Osteoblast (primary cell): ENCODE results near the gene KIFC1. TPM values are rescaled to one million over a fixed set of nuclear protein-coding genes. Genes with fewer than 3 reads are reported as not detected.
A peak's percentile ranks its signal among the peaks of the same experiment; 100 is the strongest.

Experiments
- DNase-seq: peaks from one replicate; pipeline ENCODE4 v3.0.0; 2011; ENCODE audit warnings: low spot score, mixed read lengths; ENCODE audit not compliant: insufficient read length; ENCODE audit errors: missing footprints
- H2AFZ ChIP-seq: 2 replicates; pipeline ENCODE4 v1.6.0; 2011; ENCODE audit warnings: mild to moderate bottlenecking, low read length
- H3K27ac ChIP-seq: 2 replicates; pipeline ENCODE4 v1.5.1; 2011; ENCODE audit warnings: mild to moderate bottlenecking, low read depth, low read length, moderate library complexity
- H3K27me3 ChIP-seq: 2 replicates; pipeline ENCODE4 v1.6.0; 2012; ENCODE audit warnings: mild to moderate bottlenecking, control low read depth, inconsistent platforms, low read length, moderate library complexity; ENCODE audit not compliant: insufficient read depth
- H3K36me3 ChIP-seq: 2 replicates; pipeline ENCODE4 v1.5.1; 2011; ENCODE audit warnings: mild to moderate bottlenecking, low read length, control low read depth, moderate library complexity; ENCODE audit not compliant: insufficient read depth
- H3K4me1 ChIP-seq: 2 replicates; pipeline ENCODE4 v1.5.1; 2011; ENCODE audit warnings: mild to moderate bottlenecking, low read length, control low read depth, moderate library complexity; ENCODE audit not compliant: insufficient read depth
- H3K4me2 ChIP-seq: 2 replicates; pipeline ENCODE4 v1.6.0; 2011; ENCODE audit warnings: mild to moderate bottlenecking, low read length; ENCODE audit not compliant: insufficient read depth
- H3K4me3 ChIP-seq: fragments of 200-600 bp; sonication (generic); 3 replicates; pipeline ENCODE4 v1.5.1; 2012; ENCODE audit warnings: mild to moderate bottlenecking, low read length, inconsistent platforms; ENCODE audit not compliant: insufficient read depth
- H3K79me2 ChIP-seq: 2 replicates; pipeline ENCODE4 v1.6.0; 2012; ENCODE audit warnings: mild to moderate bottlenecking, low read length, control low read depth, inconsistent platforms; ENCODE audit not compliant: insufficient read depth
- H3K9me3 ChIP-seq: 2 replicates; pipeline ENCODE4 v1.5.1; 2011; ENCODE audit warnings: low read depth, low read length, control low read depth
- H4K20me1 ChIP-seq: 2 replicates; pipeline ENCODE4 v1.6.0; 2012; ENCODE audit warnings: mild to moderate bottlenecking, low read length, control low read depth; ENCODE audit not compliant: insufficient read depth
- total RNA-seq: library from RNA; depleted of rRNA; stranded (reverse); fragments of >200 nt; gene quantifications from 2 replicates; pipeline ENCODE4 v1.2.3, GENCODE V29; 2012
- TF ChIP-seq, protein P1 (sequence below): IDR thresholded peaks from 2 replicates; pipeline ENCODE4 v1.5.1; 2011; ENCODE audit warnings: mild to moderate bottlenecking, low read depth, low read length, moderate library complexity; ENCODE audit errors: extremely low read depth

KIFC1 gene
- total RNA-seq, 1 donor: 4.0 TPM

- Histone ChIP-seq H3K4me1 (peaks cover 3% of the 10 kb centered on the region), H3K79me2 (no peaks in the 10 kb centered on the region), H2AFZ (no peak overlapping the region), H3K4me2 (no peak overlapping the region), H3K9me3 (no peaks in the 10 kb centered on the region), H3K27ac (no peak overlapping the region), H3K36me3 (peaks cover 64% of the 10 kb centered on the region), H3K27me3 (no peaks in the 10 kb centered on the region), H4K20me1 (peaks cover 3% of the 10 kb centered on the region), H3K4me3 (no peak overlapping the region)
- TF ChIP-seq, protein P1, sequence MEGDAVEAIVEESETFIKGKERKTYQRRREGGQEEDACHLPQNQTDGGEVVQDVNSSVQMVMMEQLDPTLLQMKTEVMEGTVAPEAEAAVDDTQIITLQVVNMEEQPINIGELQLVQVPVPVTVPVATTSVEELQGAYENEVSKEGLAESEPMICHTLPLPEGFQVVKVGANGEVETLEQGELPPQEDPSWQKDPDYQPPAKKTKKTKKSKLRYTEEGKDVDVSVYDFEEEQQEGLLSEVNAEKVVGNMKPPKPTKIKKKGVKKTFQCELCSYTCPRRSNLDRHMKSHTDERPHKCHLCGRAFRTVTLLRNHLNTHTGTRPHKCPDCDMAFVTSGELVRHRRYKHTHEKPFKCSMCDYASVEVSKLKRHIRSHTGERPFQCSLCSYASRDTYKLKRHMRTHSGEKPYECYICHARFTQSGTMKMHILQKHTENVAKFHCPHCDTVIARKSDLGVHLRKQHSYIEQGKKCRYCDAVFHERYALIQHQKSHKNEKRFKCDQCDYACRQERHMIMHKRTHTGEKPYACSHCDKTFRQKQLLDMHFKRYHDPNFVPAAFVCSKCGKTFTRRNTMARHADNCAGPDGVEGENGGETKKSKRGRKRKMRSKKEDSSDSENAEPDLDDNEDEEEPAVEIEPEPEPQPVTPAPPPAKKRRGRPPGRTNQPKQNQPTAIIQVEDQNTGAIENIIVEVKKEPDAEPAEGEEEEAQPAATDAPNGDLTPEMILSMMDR: no peak
- DNase-seq: peak; percentile 34
Measured at GRCh38 chr6:33440649-33441309, 49.2 kb downstream of the KIFC1 start.

DNA sequence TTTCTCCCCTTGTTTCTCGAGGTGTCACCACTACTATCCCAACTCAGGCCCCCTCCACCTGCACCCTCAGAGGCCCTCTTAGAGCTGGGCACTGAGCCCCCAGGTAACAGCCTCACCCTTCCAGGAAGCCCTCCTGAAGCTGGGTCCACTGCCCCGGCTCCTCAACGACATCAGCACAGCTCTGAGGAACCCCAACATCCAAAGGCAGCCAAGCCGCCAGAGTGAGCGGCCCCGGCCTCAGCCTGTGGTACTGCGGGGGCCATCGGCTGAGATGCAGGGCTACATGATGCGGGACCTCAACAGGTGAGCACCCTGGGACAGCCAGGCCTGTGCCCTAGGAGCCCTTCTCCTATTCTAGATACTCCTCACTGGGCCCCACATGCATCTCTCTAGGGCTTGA lies 49.8 kb downstream of the KIFC1 start:
- Histone ChIP-seq H2AFZ (no peak overlapping the region), H3K36me3 (peaks cover 64% of the 10 kb centered on the region), H4K20me1 (peaks cover 3% of the 10 kb centered on the region)

GRCh38 chr6:33442283-33442682 lies 50.7 kb downstream of the KIFC1 start:
- H4K20me1 ChIP-seq: peaks cover 3% of the 10 kb centered on the region
- H3K9me3 ChIP-seq: no peaks in the 10 kb centered on the region
- DNase-seq: peak; percentile 69
- H3K4me3 ChIP-seq: no peak overlapping the region
- no peaks in the 10 kb centered on the region for H3K79me2 ChIP-seq
- no peak overlapping the region for H3K27ac ChIP-seq
- H2AFZ ChIP-seq: no peak overlapping the region
- H3K4me2 ChIP-seq: no peak overlapping the region
- peaks cover 65% of the 10 kb centered on the region for H3K36me3 ChIP-seq
- TF ChIP-seq, protein P1: no peak
- H3K4me1 ChIP-seq: peaks cover 3% of the 10 kb centered on the region
- no peaks in the 10 kb centered on the region for H3K27me3 ChIP-seq

More for the DNA sequence above, 49.8 kb downstream of the KIFC1 start:
- no peak for DNase-seq
- H3K79me2 ChIP-seq: no peaks in the 10 kb centered on the region
- H3K27ac ChIP-seq: no peak overlapping the region
- no peaks in the 10 kb centered on the region for H3K27me3 ChIP-seq
- TF ChIP-seq, protein P1: no peak
- peaks cover 3% of the 10 kb centered on the region for H3K4me1 ChIP-seq
- H3K4me2 ChIP-seq: no peak overlapping the region
- no peak overlapping the region for H3K4me3 ChIP-seq
- H3K9me3 ChIP-seq: no peaks in the 10 kb centered on the region

DNA sequence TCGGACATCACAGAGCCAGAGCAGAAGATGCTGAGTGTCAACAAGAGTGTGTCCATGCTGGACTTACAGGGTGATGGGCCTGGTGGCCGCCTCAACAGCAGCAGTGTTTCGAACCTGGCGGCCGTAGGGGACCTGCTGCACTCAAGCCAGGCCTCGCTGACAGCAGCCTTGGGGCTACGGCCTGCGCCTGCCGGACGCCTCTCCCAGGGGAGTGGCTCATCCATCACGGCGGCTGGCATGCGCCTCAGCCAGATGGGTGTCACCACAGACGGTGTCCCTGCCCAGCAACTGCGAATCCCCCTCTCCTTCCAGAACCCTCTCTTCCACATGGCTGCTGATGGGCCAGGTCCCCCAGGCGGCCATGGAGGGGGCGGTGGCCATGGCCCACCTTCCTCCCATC lies 51.4 kb downstream of the KIFC1 start:
- Histone ChIP-seq H2AFZ (no peak overlapping the region), H3K79me2 (no peaks in the 10 kb centered on the region), H3K4me1 (peaks cover 3% of the 10 kb centered on the region), H4K20me1 (peaks cover 7% of the 10 kb centered on the region), H3K36me3 (peaks cover 66% of the 10 kb centered on the region), H3K27ac (no peak overlapping the region), H3K4me3 (no peak overlapping the region), H3K4me2 (no peak overlapping the region), H3K9me3 (no peaks in the 10 kb centered on the region), H3K27me3 (no peaks in the 10 kb centered on the region)
- DNase-seq: peak; percentile 47
- TF ChIP-seq, protein P1: no peak
